ENCODE results near the gene GCFC2. TPM values are rescaled to one million over a fixed set of nuclear protein-coding genes. Genes with fewer than 3 reads are reported as not detected.

The GCFC2 gene
- total RNA-seq, 1 donor from 2014 or later: 12.3 TPM

DNA sequence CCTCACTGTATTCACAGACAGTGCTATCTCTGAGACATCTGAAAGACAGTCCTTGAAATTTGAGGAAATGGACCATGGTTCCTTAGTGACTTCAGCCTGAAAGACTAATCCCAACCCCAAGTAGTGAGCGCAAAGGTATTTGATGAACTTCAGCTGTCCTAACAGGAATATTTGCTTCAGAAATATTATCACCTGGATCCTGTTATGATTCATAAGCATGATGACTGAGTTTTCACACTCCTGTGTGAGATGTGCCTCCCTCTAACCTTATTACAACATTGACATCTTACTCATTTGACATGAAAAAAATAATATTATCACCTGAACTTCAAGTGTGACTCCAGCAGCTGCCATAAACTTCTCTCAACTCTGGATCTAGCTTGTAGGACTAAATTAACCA lies 75.8 kb downstream of the GCFC2 start:
- Histone ChIP-seq H3K4me3 (ENCODE audit: insufficient read depth, low read depth, low read length) (no peak overlapping the region), H3K79me2 (ENCODE audit: insufficient read depth, low read length) (no peaks in the 10 kb centered on the region), H3K9me3 (ENCODE audit: insufficient read depth, low read depth, low read length) (no peaks in the 10 kb centered on the region), H4K20me1 (ENCODE audit: insufficient read depth, low read length) (no peaks in the 10 kb centered on the region), H3K36me3 (ENCODE audit: insufficient read depth, low read length) (no peaks in the 10 kb centered on the region), H3K27ac (ENCODE audit: low read depth, low read length) (no peak overlapping the region), H3K4me2 (ENCODE audit: low read length) (no peak overlapping the region), H3K9ac (ENCODE audit: low read length) (no peak overlapping the region), H2AFZ (ENCODE audit: low read depth, low read length) (no peak overlapping the region), H3K27me3 (ENCODE audit: insufficient read depth, low read length) (peaks cover 11% of the 10 kb centered on the region), H3K4me1 (ENCODE audit: insufficient read depth, low read length) (no peaks in the 10 kb centered on the region)
- TF ChIP-seq EZH2 (IDR thresholded peaks at IDR 0.05; ENCODE audit: insufficient read depth, low read length) (no peak), CTCF (IDR thresholded peaks at IDR 0.05; ENCODE audit: insufficient read depth, low read depth, low read length) (no peak)
- H3K9me3 Mint-ChIP-seq (ENCODE audit: unreplicated experiment): no peaks in the 10 kb centered on the region
- peaks cover 13% of the 10 kb centered on the region for H3K27me3 Mint-ChIP-seq (ENCODE audit: low read depth, unreplicated experiment)
- H3K4me1 Mint-ChIP-seq (ENCODE audit: low read depth, unreplicated experiment): peaks cover 1% of the 10 kb centered on the region
- DNase-seq (ENCODE audit: low read depth) (no peak), FAIRE-seq (no peak)
- no peak overlapping the region for H3K4me3 Mint-ChIP-seq (ENCODE audit: unreplicated experiment)
- no peak overlapping the region for H3K27ac Mint-ChIP-seq (ENCODE audit: unreplicated experiment)
- no peaks in the 10 kb centered on the region for H3K36me3 Mint-ChIP-seq (ENCODE audit: low read depth, unreplicated experiment)

- Mint-ChIP-seq H3K27ac (ENCODE audit: unreplicated experiment) (no peak overlapping the region), H3K27me3 (ENCODE audit: low read depth, unreplicated experiment) (peaks cover 9% of the 10 kb centered on the region), H3K36me3 (ENCODE audit: low read depth, unreplicated experiment) (no peaks in the 10 kb centered on the region), H3K9me3 (ENCODE audit: unreplicated experiment) (no peaks in the 10 kb centered on the region), H3K4me3 (ENCODE audit: unreplicated experiment) (no peak overlapping the region), H3K4me1 (ENCODE audit: low read depth, unreplicated experiment) (peaks cover 1% of the 10 kb centered on the region)
- no peak overlapping the region for H2AFZ ChIP-seq (ENCODE audit: low read depth, low read length)
- H3K4me1 ChIP-seq (ENCODE audit: insufficient read depth, low read length): no peaks in the 10 kb centered on the region
- no peak for FAIRE-seq
- no peak overlapping the region for H3K9ac ChIP-seq (ENCODE audit: low read length)
- H3K79me2 ChIP-seq (ENCODE audit: insufficient read depth, low read length): no peaks in the 10 kb centered on the region
- H3K4me2 ChIP-seq (ENCODE audit: low read length): no peak overlapping the region
- no peak overlapping the region for H3K4me3 ChIP-seq (ENCODE audit: insufficient read depth, low read depth, low read length)
- no peaks in the 10 kb centered on the region for H4K20me1 ChIP-seq (ENCODE audit: insufficient read depth, low read length)
- H3K27me3 ChIP-seq (ENCODE audit: insufficient read depth, low read length): peaks cover 8% of the 10 kb centered on the region
- TF ChIP-seq CTCF (IDR thresholded peaks at IDR 0.05; ENCODE audit: insufficient read depth, low read depth, low read length): no peak
- TF ChIP-seq EZH2 (IDR thresholded peaks at IDR 0.05; ENCODE audit: insufficient read depth, low read length): no peak
- DNase-seq (ENCODE audit: low read depth): no peak
- no peaks in the 10 kb centered on the region for H3K36me3 ChIP-seq (ENCODE audit: insufficient read depth, low read length)
- H3K27ac ChIP-seq (ENCODE audit: low read depth, low read length): no peak overlapping the region
- no peaks in the 10 kb centered on the region for H3K9me3 ChIP-seq (ENCODE audit: insufficient read depth, low read depth, low read length)
These were observed 77.1 kb downstream of the GCFC2 start for GRCh38 chr2:75633620-75634019.

- Histone ChIP-seq H3K4me3 (ENCODE audit: insufficient read depth, low read depth, low read length) (no peak overlapping the region), H3K27ac (ENCODE audit: low read depth, low read length) (no peak overlapping the region), H3K4me2 (ENCODE audit: low read length) (no peak overlapping the region), H3K9me3 (ENCODE audit: insufficient read depth, low read depth, low read length) (no peaks in the 10 kb centered on the region), H3K79me2 (ENCODE audit: insufficient read depth, low read length) (no peaks in the 10 kb centered on the region), H2AFZ (ENCODE audit: low read depth, low read length) (no peak overlapping the region), H3K27me3 (ENCODE audit: insufficient read depth, low read length) (peaks cover 4% of the 10 kb centered on the region), H3K36me3 (ENCODE audit: insufficient read depth, low read length) (no peaks in the 10 kb centered on the region), H3K9ac (ENCODE audit: low read length) (no peak overlapping the region), H3K4me1 (ENCODE audit: insufficient read depth, low read length) (no peaks in the 10 kb centered on the region), H4K20me1 (ENCODE audit: insufficient read depth, low read length) (no peaks in the 10 kb centered on the region)
- no peaks in the 10 kb centered on the region for H3K36me3 Mint-ChIP-seq (ENCODE audit: low read depth, unreplicated experiment)
- no peak overlapping the region for H3K27ac Mint-ChIP-seq (ENCODE audit: unreplicated experiment)
- no peak for TF ChIP-seq EZH2 (IDR thresholded peaks at IDR 0.05; ENCODE audit: insufficient read depth, low read length)
- TF ChIP-seq CTCF (IDR thresholded peaks at IDR 0.05; ENCODE audit: insufficient read depth, low read depth, low read length): no peak
- H3K4me3 Mint-ChIP-seq (ENCODE audit: unreplicated experiment): no peak overlapping the region
- FAIRE-seq (no peak), DNase-seq (ENCODE audit: low read depth) (no peak)
- H3K9me3 Mint-ChIP-seq (ENCODE audit: unreplicated experiment): no peaks in the 10 kb centered on the region
- peaks cover under 1% of the 10 kb centered on the region for H3K4me1 Mint-ChIP-seq (ENCODE audit: low read depth, unreplicated experiment)
- H3K27me3 Mint-ChIP-seq (ENCODE audit: low read depth, unreplicated experiment): peaks cover 4% of the 10 kb centered on the region
These were observed 77.9 kb downstream of the GCFC2 start for GRCh38 chr2:75632813-75633212.

Data from astrocyte (in vitro differentiated cells and primary cell).